HL-60 (cell line): Measurements from ENCODE around the gene ZBP1.

Experiments
- DNase-seq, 2 experiments: peaks; one replicate each; pipeline ENCODE4 v3.0.0-alpha.2; 2010 to 2020; ENCODE audit warnings: low read depth in 1 of 2, low spot score in 1 of 2
- H3K27ac ChIP-seq: fragments of 250-450 bp; sonication (Bioruptor Pico); replicated peaks from 2 replicates; pipeline ENCODE4 v1.5.1; 2020; ENCODE audit warnings: mild to moderate bottlenecking, moderate library complexity
- H3K27me3 ChIP-seq: fragments of 250-450 bp; sonication (Bioruptor Pico); 2 replicates; pipeline ENCODE4 v1.5.1; 2021; ENCODE audit warnings: mild to moderate bottlenecking, moderate library complexity; ENCODE audit not compliant: insufficient read depth, poor library complexity, severe bottlenecking
- H3K4me3 ChIP-seq: replicated peaks from 2 replicates; pipeline ENCODE4 v1.5.1; 2011; ENCODE audit warnings: mild to moderate bottlenecking, control low read depth, low read length; ENCODE audit not compliant: insufficient read depth
- CTCF ChIP-seq: IDR thresholded peaks from one replicate; pipeline ENCODE4 v1.5.1; 2011; ENCODE audit warnings: low read length, control low read depth, inconsistent platforms; ENCODE audit not compliant: insufficient read depth
- GABPA ChIP-seq: IDR thresholded peaks from 2 replicates; pipeline ENCODE4 v1.6.1; 2012; ENCODE audit warnings: low read depth
- POLR2AphosphoS5 ChIP-seq: IDR thresholded peaks from 2 replicates; pipeline ENCODE4 v1.6.1; 2012; ENCODE audit warnings: low read depth
- REST ChIP-seq: IDR thresholded peaks from 2 replicates; pipeline ENCODE4 v1.6.1; 2012; ENCODE audit warnings: low read depth; ENCODE audit not compliant: insufficient replicate concordance
- SPI1 ChIP-seq: IDR thresholded peaks from 2 replicates; pipeline ENCODE4 v1.6.1; 2012; ENCODE audit warnings: low read depth, mild to moderate bottlenecking, borderline replicate concordance

Gene ZBP1

DNA sequence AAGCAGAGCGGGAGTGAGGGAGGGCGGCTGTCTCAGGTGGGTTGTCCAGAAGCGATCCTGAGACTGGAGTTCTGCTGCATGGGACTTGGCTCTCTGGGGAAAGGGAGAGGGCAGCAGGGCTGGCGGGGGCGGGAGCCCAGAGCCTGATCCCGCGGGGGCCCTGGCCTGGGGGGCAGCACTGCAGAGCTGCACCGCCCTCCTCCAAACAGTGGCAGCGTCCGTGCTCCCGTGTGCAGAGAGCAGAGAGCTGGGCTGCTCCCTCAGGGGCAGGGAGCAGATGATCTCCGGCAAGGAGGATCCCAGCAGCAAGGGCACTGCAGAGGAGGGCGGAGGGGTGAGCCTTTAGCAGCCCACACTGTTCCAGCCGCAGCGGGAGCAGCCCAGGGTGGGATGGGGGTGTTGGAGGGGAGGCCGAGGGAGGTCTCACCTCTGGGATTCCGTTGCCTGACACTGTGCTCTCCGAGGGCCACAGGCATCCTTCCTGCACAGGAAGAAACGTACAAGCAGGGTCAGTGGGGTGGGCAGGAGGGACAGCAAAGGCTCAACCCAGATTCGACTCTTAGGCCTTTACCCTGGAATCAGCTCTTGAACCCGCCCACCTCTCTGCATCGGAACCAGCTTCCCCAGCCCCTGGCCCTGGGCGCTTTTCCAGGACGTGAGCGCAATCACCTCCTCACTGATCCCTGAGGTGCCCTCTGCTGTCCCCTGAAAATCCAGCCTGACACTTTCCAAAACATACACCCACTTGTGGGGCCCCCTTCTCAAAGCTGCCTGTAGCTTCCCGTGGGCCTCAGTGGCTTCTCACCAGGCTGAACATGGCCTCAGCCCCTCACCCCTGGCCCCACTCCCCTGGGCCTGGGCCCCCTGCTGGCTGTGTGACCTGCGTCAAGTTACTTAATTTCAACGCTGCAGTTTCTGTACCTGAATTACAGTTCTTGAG lies 32.6 kb upstream of the ZBP1 start:
- TF ChIP-seq SPI1 (no peak), POLR2AphosphoS5 (no peak), REST (no peak), GABPA (no peak)
- Histone ChIP-seq H3K27ac (no peak overlapping the region), H3K27me3 (peaks cover 8% of the 10 kb centered on the region), H3K4me3 (no peak overlapping the region)
- DNase-seq = no peak

DNA sequence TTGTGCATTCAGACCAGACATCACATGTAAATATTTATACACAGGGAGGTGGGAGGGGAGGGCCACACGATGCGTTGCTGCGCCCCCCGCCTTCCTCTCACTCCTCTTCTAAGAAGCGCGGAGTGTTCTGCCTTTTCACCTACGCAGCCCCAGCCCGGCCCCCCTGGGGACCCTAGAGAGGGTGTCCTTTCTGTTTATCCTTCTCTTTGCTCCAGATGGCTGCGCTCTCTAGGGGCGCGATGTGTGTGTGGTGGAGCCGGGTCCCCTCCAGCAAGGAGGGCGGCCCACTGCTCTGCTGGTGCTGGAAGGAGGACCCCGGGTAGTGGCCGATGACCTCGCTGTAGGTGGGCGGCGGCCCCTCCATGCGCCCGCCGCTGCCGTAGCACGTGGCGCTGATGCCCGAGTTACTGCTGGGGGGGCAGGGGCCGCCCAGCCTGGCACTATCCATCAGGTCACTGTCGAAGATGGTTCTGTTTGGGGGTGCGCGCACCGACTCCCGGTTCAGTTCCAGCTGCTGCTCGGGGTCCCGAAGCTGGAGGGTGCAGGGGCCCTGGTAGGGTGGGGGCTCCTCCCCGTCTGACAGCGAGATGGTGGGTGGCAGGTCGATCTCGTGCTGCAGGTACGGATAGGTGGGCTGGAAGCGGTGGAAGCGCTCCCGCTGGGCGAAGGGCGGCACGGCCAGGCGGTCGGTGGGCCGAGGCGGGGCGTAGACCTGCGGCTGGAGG lies 31.8 kb upstream of the ZBP1 start:
- no peak for DNase-seq

More for the DNA sequence above, 31.8 kb upstream of the ZBP1 start:
- Histone ChIP-seq H3K4me3 (no peak overlapping the region), H3K27me3 (peaks cover 8% of the 10 kb centered on the region), H3K27ac (no peak overlapping the region)
- no peak for TF ChIP-seq POLR2AphosphoS5
- TF ChIP-seq CTCF = no peak
- no peak for TF ChIP-seq GABPA
- no peak for TF ChIP-seq REST
- TF ChIP-seq SPI1 = no peak
